Subcutaneous adipose tissue (tissue), 4 donors: ENCODE data around the gene STEAP3. TPM values are rescaled to one million over a fixed set of nuclear protein-coding genes. Genes with fewer than 3 reads are reported as not detected.

Experiments used
- total RNA-seq, 4 donors: library from RNA; depleted of rRNA; stranded (reverse); fragments of >200 nt; gene quantifications; one replicate each; pipeline ENCODE4 v1.1.0, GENCODE V29; 2016
- TF ChIP-seq, protein P1 (sequence below): fragments of 450-650 bp; IDR thresholded peaks from one replicate; pipeline ENCODE4 v1.5.1; 2016; ENCODE audit warnings: low read depth, mild to moderate bottlenecking, control low read depth, antibody characterized with exemption, moderate library complexity

The STEAP3 gene
- total RNA-seq, 4 donors from 2014 or later = 11.0 to 17.9 (median 14.4) TPM

- TF ChIP-seq, protein P1, sequence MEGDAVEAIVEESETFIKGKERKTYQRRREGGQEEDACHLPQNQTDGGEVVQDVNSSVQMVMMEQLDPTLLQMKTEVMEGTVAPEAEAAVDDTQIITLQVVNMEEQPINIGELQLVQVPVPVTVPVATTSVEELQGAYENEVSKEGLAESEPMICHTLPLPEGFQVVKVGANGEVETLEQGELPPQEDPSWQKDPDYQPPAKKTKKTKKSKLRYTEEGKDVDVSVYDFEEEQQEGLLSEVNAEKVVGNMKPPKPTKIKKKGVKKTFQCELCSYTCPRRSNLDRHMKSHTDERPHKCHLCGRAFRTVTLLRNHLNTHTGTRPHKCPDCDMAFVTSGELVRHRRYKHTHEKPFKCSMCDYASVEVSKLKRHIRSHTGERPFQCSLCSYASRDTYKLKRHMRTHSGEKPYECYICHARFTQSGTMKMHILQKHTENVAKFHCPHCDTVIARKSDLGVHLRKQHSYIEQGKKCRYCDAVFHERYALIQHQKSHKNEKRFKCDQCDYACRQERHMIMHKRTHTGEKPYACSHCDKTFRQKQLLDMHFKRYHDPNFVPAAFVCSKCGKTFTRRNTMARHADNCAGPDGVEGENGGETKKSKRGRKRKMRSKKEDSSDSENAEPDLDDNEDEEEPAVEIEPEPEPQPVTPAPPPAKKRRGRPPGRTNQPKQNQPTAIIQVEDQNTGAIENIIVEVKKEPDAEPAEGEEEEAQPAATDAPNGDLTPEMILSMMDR = no peak
These were observed 82.6 kb downstream of the STEAP3 start for GRCh38 chr2:119306196-119306590.

DNA sequence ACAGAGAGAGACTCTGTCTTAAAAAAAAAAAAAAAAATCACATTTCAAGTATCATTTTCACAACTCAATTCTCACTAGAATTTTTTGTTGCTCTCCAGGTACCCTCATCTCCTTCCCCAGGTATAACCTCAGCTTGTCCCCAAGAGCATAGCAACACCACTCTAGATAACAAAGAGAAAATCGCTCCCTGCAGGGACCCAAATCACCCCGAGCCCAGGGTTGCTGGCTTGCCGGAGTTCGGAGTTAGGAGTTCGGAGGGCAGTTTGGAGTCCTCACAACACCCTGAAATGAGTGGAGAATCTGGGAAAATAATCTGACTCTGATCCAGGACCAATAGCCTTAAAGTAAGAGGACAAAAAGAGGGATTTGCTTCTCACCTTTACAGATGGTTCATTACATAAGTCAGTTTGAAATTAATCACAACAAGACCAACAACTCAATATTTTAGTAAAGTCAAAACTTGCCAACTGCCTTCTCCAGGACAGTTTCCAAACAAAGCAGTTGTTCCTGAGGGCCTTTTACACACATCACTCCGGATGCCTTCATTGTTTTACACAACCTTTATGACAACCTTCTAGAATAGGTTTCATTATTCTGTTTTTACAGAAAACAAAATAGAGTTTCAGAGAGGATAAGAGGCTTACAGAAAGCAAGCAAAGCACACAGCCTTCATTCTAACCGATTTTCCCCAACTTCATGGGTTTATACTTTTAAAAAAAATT lies 83.9 kb downstream of the STEAP3 start:
- TF ChIP-seq, protein P1 = no peak

- TF ChIP-seq, protein P1 = no peak
These were observed 85.2 kb downstream of the STEAP3 start for GRCh38 chr2:119308793-119309330.

DNA sequence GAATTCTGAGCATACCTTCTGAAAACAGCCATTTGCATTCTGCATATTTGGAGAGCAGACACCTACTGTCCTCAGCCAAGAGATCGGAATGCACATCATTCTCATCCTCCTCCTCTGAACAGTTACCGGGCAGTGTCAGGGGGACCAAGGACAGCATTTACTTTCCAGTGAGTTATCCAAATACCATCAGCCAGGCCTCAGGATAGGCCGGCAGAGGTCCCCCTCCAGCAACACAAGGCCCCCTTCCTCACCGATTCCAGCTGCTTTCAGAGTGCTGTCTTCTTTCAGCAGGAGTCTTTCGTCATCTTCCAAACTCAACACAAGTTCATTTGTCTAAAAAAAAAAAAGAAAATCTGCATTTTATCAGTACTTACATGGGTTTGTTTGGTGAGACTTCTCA lies 87.7 kb downstream of the STEAP3 start:
- TF ChIP-seq, protein P1 = no peak

DNA sequence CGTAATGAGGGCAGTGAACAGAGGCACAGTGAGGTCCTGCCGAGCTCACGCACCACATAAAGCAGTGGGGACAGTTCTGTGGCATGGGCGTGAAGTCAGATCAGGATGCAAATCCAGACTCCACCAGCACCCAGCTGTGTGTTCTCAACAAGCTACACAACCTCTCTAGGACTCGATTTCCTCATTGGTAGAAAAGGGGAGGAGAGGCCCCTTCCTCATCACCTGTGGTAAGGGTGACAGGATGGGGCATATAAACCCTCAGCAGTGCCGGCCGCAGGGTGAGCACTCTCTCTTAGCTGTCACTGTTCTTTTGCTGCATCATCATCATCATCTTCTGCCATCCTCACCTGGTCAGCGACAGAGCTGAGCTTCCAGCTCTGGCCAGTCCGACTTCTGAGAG lies 88.2 kb downstream of the STEAP3 start:
- TF ChIP-seq, protein P1 = no peak

Other genes starting within 250 kb of the STEAP3 start
- gene C1QL2, start 65.1 kb upstream of the STEAP3 start, total RNA-seq = not detected
- gene C2orf76, start 143.0 kb downstream of the STEAP3 start, total RNA-seq = 10 to 100 TPM in 3 of 4 donors, 1 to 10 TPM in 1; 6.8 to 32.4 (median 15.3) TPM
- gene DBI, start 143.1 kb downstream of the STEAP3 start, total RNA-seq = 100 to 1,000 TPM; 187 to 480 (median 327) TPM
- gene TMEM37, start 208.0 kb downstream of the STEAP3 start, total RNA-seq = 10 to 100 TPM; 34.9 to 64.1 (median 47.8) TPM